NCI-H2029 treated with DMSO at 0.1 percent for 48 hours (cell line): Measurements from ENCODE around the gene EEIG2.

Experiments
- DNase-seq: peaks from one replicate; lab custom pipeline; 2025; lab: John Stamatoyannopoulos, UW

Gene EEIG2

DNA sequence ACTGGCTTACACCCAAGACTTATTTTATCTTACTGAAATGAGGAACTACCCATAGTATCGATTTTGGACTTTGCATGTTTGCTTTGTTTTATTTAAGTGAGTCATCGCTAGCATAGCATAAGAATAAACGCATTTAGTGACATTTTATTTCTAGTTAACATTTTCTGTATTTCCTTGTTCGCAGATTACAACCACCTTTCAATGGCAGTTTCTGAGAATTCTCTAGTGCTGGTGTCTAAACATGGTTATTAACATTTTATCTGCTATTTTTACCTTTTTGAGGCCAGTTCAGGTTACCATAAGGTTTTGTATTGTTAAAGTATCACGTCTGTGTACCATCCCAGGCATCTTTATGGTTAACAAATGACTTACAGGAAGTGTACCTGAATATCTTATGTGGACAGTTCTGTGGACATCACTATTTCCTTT is 24.5 kb downstream of the EEIG2 start:
- DNase-seq: no peak

- no peak for DNase-seq
Observed at GRCh38 chr1:108585313-108585712, 25.4 kb downstream of the EEIG2 start.

- no peak for DNase-seq
Observed at GRCh38 chr1:108590441-108590840, 30.5 kb downstream of the EEIG2 start.

GRCh38 chr1:108590957-108591356 is 31.1 kb downstream of the EEIG2 start:
- no peak for DNase-seq

DNA sequence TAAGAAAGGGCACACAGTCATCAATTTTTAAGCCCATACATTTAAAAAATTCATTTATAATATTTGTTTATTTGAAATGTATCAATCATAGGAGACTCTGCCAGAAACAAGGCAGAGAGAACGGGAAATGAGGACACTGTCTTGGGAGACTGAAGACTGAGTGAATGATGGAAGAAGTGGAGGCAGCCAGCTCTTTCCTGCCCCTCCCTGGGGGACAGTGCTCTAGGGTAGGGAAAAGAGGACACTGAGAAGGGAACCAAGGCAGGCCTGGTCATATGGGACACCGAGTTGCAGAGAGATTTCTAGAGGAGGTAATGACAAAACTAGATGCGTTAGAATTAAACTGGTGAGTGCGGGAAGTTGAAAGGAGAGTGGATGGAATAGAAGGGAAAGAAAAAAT is 31.6 kb downstream of the EEIG2 start:
- DNase-seq: no peak

DNA sequence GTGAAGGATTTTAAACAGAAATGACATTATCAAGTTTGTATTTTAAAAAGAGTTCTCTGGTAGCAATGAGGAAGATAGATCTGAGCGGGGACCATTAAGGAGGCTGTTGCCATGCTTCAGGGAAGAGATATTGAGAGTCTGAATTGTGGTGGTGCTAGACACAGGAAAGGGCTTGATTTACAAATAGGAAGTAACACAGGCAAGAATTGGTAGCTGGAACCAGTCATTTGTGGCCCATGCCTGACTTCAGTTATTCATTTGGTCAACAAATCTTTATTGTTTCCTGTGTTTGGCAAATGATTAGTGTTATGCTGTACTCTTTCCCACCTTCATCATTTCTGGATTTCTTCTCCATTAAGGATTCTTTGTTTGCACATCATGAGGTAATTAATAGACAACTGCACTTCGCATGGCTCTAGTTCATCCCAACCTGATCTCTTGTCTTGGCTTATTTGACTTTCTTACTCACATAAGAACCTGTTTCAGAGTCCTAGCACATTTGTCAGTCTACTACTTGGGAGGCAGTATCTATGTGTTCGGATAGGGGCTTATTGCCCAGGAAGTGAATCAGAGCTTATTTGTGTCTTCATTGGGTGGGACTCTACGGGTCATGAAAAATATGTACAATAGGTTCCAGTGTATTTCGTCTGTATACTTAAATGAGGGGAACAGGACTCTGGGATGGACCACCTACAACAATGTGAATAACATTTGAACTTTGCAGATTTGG is 32.3 kb downstream of the EEIG2 start:
- DNase-seq: no peak

DNA sequence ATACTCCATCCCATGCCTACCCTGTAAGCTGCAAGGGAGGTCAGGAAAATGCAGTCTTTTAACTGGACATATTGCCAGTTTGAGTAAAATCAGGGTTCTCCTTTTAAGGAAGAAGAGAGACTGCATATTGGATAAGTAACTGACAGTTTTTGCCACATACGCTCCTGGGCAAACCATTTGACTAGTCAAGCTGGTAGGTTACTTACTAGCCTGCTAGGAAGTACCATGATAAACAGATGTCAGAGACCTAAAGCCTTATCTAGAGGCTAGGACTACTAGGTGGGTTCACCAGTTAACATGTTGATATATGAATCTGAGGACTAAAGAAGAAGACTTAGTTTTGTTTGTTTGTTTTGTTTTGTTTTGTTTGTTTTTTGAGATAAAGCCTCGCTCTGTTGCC is 33.5 kb downstream of the EEIG2 start:
- no peak for DNase-seq

DNA sequence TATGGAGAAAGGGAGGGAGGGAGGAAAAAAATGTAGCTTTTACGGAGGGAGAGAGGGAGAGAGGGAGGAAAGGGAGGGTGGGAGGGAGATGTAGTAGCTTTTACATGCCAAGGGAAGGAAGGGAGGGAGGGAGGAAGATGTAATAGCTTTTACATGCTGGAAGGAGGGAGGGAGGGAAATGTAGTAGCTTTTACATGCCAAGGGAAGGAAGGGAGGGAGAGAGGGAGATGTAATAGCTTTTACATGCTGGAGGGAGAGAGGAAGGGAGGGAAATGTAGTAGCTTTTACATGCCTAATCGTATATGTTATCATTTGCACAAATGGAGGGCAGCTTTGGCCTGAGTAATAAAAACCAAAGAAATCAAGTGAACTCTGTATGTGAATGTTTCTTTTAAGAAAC is 35.6 kb downstream of the EEIG2 start:
- no peak for DNase-seq

GRCh38 chr1:108597041-108597440 is 37.1 kb downstream of the EEIG2 start:
- DNase-seq: no peak

GRCh38 chr1:108598340-108598739 is 38.4 kb downstream of the EEIG2 start:
- no peak for DNase-seq

DNA sequence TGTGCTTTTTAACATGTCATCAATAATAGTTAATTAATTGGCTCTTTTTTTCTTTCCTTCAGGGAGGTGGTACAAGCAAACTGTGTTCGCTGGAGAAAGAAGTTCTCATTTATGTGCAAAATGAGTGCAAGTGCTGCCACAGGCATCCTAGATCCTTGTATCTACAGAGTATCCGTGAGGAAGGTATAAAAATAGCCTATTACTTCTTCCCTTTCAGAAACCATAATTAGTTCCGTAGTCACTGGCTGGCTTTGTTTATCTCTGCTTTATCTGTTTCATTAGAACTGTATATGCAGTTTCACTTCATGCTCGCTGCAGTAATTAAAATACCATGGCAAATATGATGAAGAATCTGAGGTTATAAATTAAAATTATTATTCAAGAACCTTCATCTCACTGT is 40.6 kb downstream of the EEIG2 start:
- no peak for DNase-seq

DNA sequence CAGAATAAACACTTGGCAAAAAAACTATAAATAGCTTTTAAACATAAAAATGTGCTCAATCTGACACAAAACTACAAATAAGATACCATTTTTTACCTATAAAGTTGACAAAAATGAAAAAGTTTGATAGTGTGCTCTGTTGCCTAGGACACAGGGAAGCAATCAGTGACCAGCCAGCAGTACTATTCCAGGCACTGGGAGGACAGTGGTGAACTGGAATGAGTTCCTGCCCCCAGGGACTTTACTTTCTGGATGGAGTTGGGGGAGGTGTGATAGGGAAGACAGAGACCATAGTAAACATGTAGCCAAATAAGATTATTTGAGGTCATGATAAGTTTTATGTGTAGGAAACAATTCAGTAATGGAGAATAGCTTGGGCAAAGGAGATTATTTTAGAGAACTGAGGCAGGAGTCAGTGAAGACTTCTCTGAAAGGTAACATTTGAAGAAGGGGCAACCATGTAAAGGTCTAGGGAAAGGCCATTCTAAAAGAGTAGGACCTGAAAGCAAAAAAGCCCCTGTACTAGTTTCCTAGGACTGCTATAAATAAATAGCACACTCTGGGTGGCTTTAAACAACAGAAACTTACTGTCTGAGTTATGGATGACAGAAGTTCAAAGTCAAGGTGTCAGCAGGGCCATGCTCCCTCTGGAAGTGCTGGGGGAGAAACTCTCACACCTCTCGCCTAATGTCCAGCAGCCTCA is 42.0 kb downstream of the EEIG2 start:
- no peak for DNase-seq

DNA sequence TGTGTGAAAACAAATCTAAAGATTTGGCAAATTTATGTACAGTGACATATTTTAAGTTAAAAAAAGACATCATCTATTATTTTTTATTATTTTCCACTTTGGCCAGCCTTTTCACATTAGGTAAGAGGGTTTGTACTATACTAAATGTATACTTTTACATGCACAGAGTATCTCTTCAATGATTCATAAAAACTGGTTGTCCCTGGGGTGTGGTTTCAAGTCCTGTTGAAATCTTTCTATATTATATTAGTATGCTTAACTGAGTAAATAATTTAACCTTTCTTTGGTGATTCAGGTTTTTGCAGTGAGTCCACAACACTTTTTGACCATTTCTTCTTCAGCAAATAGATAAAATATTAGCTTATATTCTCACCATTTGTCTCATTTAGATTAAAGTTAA is 45.7 kb downstream of the EEIG2 start:
- no peak for DNase-seq

DNA sequence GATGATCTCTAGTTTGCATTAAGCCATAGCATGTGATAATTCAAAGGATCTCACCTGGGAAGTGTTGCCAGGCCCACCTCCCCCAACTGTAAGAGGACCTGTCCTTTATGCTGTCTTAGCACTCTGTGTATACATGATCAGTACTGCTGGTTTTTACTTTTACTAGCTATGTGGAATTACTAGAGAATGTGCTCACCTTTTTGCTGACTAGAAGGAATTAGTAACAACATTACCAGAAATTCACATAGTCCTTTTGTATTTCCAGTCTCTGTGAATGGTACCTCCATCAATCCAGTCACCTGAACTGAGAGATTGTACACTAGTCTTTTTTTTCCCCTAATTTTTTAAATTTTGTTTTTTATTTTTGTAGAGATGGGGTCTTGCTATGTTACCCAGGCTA is 46.6 kb downstream of the EEIG2 start:
- no peak for DNase-seq

DNA sequence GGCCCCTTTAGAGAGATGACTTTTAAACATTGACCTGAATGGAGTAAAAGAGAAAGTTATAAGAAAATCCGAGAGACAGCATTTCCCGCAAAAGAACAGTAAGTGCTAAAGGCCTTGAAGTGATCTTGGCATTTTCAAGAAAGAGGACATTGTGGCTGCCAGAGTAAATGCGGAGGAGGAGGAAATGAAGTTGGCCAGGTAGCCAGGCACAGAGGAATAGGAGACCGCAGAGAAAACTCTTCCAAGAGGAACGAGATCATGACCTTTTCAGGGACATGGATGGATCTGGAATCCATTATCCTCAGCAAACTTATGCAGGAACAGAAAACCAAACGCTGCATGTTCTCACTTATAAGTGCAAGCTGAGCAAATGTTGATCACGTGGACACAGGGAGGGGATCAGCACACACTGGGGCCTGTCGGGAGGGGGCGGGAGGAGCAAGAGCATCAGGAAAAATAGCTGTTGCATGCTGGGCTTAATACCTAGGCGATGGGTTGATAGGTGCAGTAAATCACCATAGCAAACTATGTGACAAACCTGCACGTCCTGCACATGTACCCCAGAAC is 49.7 kb downstream of the EEIG2 start:
- no peak for DNase-seq
